C1 segment of cervical spinal cord (tissue), 14 donors: ENCODE results near the gene TACC2.
"Not testable (repeated sequence)": the region's sequence is repeated elsewhere in the genome, so short reads cannot be mapped to it uniquely, and the experiment has no call there.

Experiments
- DNase-seq, 14 donors: peaks; one replicate each; lab custom pipeline; 2025; lab: John Stamatoyannopoulos, UW

TACC2 gene

GRCh38 chr10:122060250-122060649 is 71.3 kb downstream of the TACC2 start:
- DNase-seq, result no peak

GRCh38 chr10:122062831-122063674 is 74.1 kb downstream of the TACC2 start:
- DNase-seq, result peak in 4 of 14 donors; percentile 6 to 49 (median 28)

- not testable (repeated sequence) for DNase-seq
These were observed 77.5 kb downstream of the TACC2 start for GRCh38 chr10:122066337-122066939.

- no peak for DNase-seq
These were observed 79.9 kb downstream of the TACC2 start for GRCh38 chr10:122068844-122069243.

- no peak for DNase-seq
These were observed 83.5 kb downstream of the TACC2 start for GRCh38 chr10:122072491-122072890.

GRCh38 chr10:122073508-122073907 is 84.5 kb downstream of the TACC2 start:
- no peak for DNase-seq

GRCh38 chr10:122075171-122075570 is 86.2 kb downstream of the TACC2 start:
- no peak for DNase-seq

- DNase-seq, result not testable (repeated sequence)
These were observed 86.9 kb downstream of the TACC2 start for GRCh38 chr10:122075876-122076275.

GRCh38 chr10:122077311-122077875 is 88.4 kb downstream of the TACC2 start:
- DNase-seq, result no peak

GRCh38 chr10:122078326-122078725 is 89.4 kb downstream of the TACC2 start:
- no peak for DNase-seq

- DNase-seq, result no peak
These were observed 90.2 kb downstream of the TACC2 start for GRCh38 chr10:122078965-122079795.

GRCh38 chr10:122082616-122083477 is 93.9 kb downstream of the TACC2 start:
- no peak for DNase-seq

- DNase-seq, result peak in 2 of 14 donors; percentile 12 to 28
These were observed 94.6 kb downstream of the TACC2 start for GRCh38 chr10:122083478-122084025.

- DNase-seq, result no peak
These were observed 95.5 kb downstream of the TACC2 start for GRCh38 chr10:122084286-122085041.

- no peak for DNase-seq
These were observed 96.5 kb downstream of the TACC2 start for GRCh38 chr10:122085423-122085911.

GRCh38 chr10:122086416-122087240 is 97.7 kb downstream of the TACC2 start:
- DNase-seq, result no peak

- no peak for DNase-seq
These were observed 98.5 kb downstream of the TACC2 start for GRCh38 chr10:122087436-122087835.

- DNase-seq, result no peak
These were observed 100.5 kb downstream of the TACC2 start for GRCh38 chr10:122089311-122090017.
